ENCODE results near the gene NR2C2. TPM values are rescaled to one million over a fixed set of nuclear protein-coding genes. Genes with fewer than 3 reads are reported as not detected.

NR2C2 gene
- total RNA-seq, 1 experiment from 2014 or later: 41.5 TPM

DNA sequence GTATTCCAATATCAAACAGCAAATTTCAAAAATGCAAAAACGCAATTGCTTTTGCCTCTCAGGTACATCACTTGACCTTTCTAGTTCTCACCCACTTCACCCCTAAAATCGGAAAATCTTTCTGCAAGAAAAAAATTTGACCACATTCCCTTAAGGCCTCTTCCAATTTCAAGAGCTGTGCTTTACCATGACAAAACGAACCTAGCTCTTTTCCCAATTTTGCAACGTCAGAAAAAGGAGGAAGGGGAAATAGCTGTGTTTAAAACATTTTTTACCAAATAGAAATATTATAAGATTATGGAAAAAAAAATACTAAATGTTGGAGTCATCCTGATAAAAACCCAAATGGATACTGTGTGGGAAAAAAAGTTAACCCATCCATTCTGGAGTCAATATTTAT, 1.1 kb upstream of the NR2C2 start:
- peaks cover 44% of the 10 kb centered on the region for H3K36me3 Mint-ChIP-seq (ENCODE audit: insufficient read depth, unreplicated experiment)
- no peaks in the 10 kb centered on the region for H3K27me3 Mint-ChIP-seq (ENCODE audit: unreplicated experiment)
- no peaks in the 10 kb centered on the region for H3K9me3 Mint-ChIP-seq (ENCODE audit: low read depth, unreplicated experiment)
- no peak for DNase-seq
- BruUV-seq (replicated peaks): TSS peak; percentile 50
- intact Hi-C loops (cut with micrococcal nuclease; ENCODE audit: unreplicated experiment): no loop called here
- peaks cover 51% of the 10 kb centered on the region for H3K4me1 Mint-ChIP-seq (ENCODE audit: low read depth, unreplicated experiment)
- H3K27ac Mint-ChIP-seq (ENCODE audit: unreplicated experiment): peak overlapping the region; percentile 89
- TF ChIP-seq, protein P1, sequence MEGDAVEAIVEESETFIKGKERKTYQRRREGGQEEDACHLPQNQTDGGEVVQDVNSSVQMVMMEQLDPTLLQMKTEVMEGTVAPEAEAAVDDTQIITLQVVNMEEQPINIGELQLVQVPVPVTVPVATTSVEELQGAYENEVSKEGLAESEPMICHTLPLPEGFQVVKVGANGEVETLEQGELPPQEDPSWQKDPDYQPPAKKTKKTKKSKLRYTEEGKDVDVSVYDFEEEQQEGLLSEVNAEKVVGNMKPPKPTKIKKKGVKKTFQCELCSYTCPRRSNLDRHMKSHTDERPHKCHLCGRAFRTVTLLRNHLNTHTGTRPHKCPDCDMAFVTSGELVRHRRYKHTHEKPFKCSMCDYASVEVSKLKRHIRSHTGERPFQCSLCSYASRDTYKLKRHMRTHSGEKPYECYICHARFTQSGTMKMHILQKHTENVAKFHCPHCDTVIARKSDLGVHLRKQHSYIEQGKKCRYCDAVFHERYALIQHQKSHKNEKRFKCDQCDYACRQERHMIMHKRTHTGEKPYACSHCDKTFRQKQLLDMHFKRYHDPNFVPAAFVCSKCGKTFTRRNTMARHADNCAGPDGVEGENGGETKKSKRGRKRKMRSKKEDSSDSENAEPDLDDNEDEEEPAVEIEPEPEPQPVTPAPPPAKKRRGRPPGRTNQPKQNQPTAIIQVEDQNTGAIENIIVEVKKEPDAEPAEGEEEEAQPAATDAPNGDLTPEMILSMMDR (IDR thresholded peaks at IDR 0.05; ENCODE audit: unreplicated experiment): no peak
- CTCF ChIA-PET: interaction anchor here (0.5 kb wide), 1 partner anchor 368 kb away, joined by 4 read pairs; no protein-coding TSS in a partner anchor
- H3K4me3 Mint-ChIP-seq (ENCODE audit: low read depth, unreplicated experiment): peak overlapping the region; percentile 88

DNA sequence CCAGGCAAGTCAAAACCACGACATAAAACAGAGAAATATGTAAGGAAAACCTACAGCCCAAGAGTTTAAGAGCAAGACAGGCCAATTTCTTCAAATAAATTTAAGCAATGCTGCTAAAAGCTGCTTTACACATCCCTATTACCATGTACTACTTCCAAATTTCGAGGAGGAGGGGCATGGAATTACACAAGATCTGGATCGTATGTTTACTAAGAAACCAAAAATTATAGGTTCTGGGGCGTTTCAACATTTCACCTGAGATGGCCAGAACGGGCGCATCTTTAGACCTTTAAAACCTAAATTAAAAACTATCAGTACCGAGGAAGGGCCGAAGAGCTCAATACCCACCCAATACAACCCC, 664 bp upstream of the NR2C2 start:
- H3K27ac Mint-ChIP-seq (ENCODE audit: unreplicated experiment): peak overlapping the region; percentile 89
- no peaks in the 10 kb centered on the region for H3K9me3 Mint-ChIP-seq (ENCODE audit: low read depth, unreplicated experiment)
- TF ChIP-seq, protein P1 (IDR thresholded peaks at IDR 0.05; ENCODE audit: unreplicated experiment): no peak
- no peaks in the 10 kb centered on the region for H3K27me3 Mint-ChIP-seq (ENCODE audit: unreplicated experiment)
- peaks cover 45% of the 10 kb centered on the region for H3K36me3 Mint-ChIP-seq (ENCODE audit: insufficient read depth, unreplicated experiment)
- peak overlapping the region; percentile 88 for H3K4me3 Mint-ChIP-seq (ENCODE audit: low read depth, unreplicated experiment)
- DNase-seq: no peak
- no TSS peak for BruUV-seq (replicated peaks)
- CTCF ChIA-PET: interaction anchor here (0.5 to 0.8 kb wide), 2 partner anchors 20 to 368 kb away, joined by 3 to 4 read pairs; no protein-coding TSS in a partner anchor
- H3K4me1 Mint-ChIP-seq (ENCODE audit: low read depth, unreplicated experiment): peaks cover 48% of the 10 kb centered on the region
- intact Hi-C loops (cut with micrococcal nuclease; ENCODE audit: unreplicated experiment): no loop called here

DNA sequence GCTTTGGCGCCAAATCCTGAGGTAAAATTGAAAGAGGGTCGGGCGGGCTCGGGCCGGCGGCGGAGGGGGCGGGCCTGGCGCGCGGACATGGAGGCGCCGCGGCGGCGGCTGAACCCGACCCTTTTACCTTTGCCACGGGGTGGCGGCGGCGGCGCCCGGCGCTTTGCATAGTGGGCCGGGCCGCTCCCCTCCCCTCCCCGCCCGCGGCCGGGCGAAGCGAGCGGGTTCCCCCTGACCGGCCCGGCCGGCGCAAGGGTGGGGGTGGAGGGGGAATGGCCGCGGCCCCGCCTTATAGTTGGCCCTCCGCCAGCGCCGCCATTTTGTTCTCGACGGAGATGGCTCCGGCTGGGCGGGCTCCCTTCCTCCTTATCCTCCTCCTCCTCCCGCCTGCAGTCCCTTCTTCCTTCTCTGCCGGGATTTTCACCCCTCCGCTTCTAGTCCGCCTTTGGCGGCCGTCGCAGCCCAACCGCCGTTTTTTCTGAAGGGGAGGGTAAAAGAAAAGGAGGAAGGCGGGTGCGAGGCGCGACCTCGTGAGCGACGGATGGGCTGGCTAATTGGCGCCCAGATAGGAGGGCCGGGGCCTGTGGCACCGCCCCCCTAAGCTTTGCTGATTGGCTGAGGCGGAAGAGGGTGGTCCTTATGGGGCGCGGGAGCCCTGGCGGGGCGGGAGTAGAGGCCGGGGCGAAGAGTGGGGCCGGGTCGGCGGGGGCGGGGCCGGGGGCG, 664 bp downstream of the NR2C2 start:
- no TSS peak for BruUV-seq (replicated peaks)
- peaks cover 46% of the 10 kb centered on the region for H3K36me3 Mint-ChIP-seq (ENCODE audit: insufficient read depth, unreplicated experiment)
- peaks cover 43% of the 10 kb centered on the region for H3K4me1 Mint-ChIP-seq (ENCODE audit: low read depth, unreplicated experiment)
- H3K4me3 Mint-ChIP-seq (ENCODE audit: low read depth, unreplicated experiment): peak overlapping the region; percentile 88
- TF ChIP-seq, protein P1 (IDR thresholded peaks at IDR 0.05; ENCODE audit: unreplicated experiment): no peak
- H3K9me3 Mint-ChIP-seq (ENCODE audit: low read depth, unreplicated experiment): no peaks in the 10 kb centered on the region
- intact Hi-C loops (cut with micrococcal nuclease; ENCODE audit: unreplicated experiment): no loop called here
- H3K27me3 Mint-ChIP-seq (ENCODE audit: unreplicated experiment): no peaks in the 10 kb centered on the region
- H3K27ac Mint-ChIP-seq (ENCODE audit: unreplicated experiment): peak overlapping the region; percentile 98
- CTCF ChIA-PET: interaction anchor here (0.6 kb wide), 1 partner anchor 81 kb away, joined by 3 read pairs; no protein-coding TSS in a partner anchor
- DNase-seq: peak; percentile 96

DNA sequence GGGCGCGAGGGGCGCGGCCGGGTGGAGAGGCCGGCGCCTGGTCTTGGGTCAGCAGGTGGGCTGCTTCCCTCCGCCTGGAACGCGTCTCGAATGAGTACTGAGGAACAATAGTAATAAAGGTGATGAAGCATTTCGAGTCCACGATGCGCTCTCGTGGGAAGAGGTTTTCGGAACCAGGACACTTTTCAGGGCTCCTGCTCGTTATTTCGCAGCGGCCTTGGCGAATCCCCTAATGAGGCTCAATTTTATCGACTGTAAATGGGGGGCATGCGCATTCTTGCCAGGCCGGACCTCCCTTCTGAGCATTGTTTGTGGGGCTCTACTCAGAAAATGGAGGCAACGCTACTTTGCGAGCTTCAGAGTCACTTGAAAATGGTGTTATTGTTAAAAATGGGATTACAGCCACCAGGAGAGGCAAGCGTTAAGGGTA, 1.2 kb downstream of the NR2C2 start:
- TSS peak; percentile 46 for BruUV-seq (replicated peaks)
- TF ChIP-seq, protein P1 (IDR thresholded peaks at IDR 0.05; ENCODE audit: unreplicated experiment): no peak
- peaks cover 42% of the 10 kb centered on the region for H3K4me1 Mint-ChIP-seq (ENCODE audit: low read depth, unreplicated experiment)
- CTCF ChIA-PET: interaction anchor here (0.6 kb wide), 1 partner anchor 81 kb away, joined by 3 read pairs; no protein-coding TSS in a partner anchor
- peak overlapping the region; percentile 98 for H3K27ac Mint-ChIP-seq (ENCODE audit: unreplicated experiment)
- H3K9me3 Mint-ChIP-seq (ENCODE audit: low read depth, unreplicated experiment): no peaks in the 10 kb centered on the region
- peak overlapping the region; percentile 88 for H3K4me3 Mint-ChIP-seq (ENCODE audit: low read depth, unreplicated experiment)
- H3K27me3 Mint-ChIP-seq (ENCODE audit: unreplicated experiment): no peaks in the 10 kb centered on the region
- intact Hi-C loops (cut with micrococcal nuclease; ENCODE audit: unreplicated experiment): no loop called here
- no peak for DNase-seq
- H3K36me3 Mint-ChIP-seq (ENCODE audit: insufficient read depth, unreplicated experiment): peaks cover 43% of the 10 kb centered on the region
